GM21576 (cell line): ENCODE measurements around the gene PAX3.

ENCODE experiments used
- ATAC-seq: cut with Tn5 transposase; IDR thresholded peaks from one replicate; pipeline ENCODE4 v1.9.1; 2021; ENCODE audit warnings: mild to moderate bottlenecking, moderate library complexity; ENCODE audit not compliant: unreplicated experiment

Gene PAX3

DNA sequence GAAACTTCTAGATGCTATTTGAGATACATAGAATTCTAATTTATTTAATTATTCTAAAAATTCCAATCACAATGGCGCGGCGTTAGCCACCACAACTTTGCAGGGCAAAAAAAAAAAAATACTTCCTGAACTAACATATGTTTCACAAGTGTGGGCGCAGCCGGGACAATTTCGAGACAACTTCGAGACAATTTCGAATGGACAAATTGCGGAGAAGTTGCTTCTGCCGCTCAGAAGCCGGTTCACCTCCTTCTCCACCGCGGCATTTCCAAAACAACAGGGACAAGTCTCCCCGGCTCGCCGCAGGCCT lies 842 bp downstream of the PAX3 start:
- no peak for ATAC-seq

- no peak for ATAC-seq
Observed at GRCh38 chr2:222297600-222297935, 1.2 kb downstream of the PAX3 start.

- ATAC-seq = no peak
Observed at GRCh38 chr2:222296911-222297599, 1.7 kb downstream of the PAX3 start.

DNA sequence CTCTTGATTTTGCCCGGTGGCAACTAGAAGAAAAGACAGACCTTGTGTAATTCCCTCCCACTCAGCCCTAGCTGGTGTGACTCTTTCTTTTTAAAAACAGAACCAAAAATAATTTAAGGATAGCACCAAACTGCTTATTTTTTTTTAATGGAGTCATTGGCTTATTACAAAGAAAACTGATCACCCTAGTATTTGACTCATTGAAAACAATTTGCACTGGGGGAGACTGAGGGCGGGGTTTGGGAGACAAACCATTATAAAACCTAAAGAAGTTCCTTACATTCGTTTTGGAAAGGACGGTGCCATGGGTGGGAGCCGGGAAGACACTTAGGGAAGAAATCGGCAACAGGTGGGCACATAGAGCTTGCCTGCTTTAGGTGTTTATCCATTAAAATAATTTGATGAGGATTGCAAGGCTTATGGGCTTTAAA lies 2.5 kb downstream of the PAX3 start:
- ATAC-seq = no peak

- no peak for ATAC-seq
Observed at GRCh38 chr2:222295368-222296062, 3.3 kb downstream of the PAX3 start.

DNA sequence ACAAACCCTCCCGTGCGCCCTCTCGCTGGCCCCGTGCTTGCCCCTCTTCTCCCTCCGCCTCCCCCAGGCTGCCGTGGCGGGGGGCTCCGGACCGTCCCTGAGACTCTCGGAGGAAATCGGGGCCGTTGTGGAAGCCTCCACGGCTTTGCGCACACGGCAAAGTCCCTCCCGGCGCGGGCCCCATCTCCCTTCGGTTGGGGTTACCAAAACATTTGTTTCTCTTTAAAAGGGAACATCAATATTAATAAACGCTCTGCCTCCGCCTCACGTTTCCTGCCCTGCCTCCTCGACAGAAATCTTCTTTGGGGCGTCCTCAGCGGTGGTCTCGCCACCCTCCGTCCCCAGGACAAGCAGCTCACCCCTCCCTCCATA lies 3.8 kb downstream of the PAX3 start:
- ATAC-seq = no peak

DNA sequence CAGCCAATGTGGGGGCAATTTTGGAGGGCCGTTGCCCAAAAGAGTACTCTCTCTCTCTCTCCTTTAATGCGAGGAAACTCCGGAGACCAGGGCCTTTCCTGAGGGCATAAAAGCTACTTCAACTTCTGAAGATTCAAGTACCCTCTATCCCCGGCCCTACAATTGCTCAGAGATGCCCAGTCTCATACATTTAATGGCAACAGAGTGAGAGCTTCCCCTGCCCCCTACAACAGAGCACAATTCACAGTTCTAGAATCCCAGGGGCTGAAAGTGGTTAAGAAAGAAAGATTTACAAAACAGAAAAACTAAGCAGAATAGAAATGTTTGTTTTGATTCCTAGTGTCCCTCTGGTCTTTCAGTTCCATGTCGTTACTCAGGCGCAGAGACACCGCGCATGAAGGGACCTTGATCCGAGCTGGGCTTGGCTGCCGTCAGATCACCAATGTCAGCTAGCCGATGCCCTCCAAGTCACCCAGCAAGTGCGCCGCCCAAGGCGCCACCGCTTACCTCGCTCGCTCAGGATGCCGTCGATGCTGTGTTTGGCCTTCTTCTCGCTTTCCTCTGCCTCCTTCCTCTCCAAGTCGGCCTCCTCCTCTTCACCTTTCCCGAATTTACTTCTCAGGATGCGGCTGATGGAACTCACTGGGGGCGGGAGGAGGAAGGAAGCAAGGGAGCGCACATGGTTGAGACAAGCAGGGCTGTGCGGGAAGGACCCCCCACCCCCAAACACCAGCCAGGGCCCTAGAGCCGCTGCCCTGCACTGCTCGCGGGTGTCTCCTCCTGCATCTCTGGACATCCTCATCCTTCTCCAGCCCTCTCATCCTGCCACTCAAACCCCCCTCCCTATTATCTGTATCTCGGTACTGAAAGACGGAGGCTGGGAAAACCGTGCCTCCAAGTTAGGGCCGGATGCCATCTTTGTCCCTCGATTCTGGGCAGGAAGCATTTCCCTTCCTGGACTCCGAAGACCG lies 4.9 kb downstream of the PAX3 start:
- no peak for ATAC-seq

DNA sequence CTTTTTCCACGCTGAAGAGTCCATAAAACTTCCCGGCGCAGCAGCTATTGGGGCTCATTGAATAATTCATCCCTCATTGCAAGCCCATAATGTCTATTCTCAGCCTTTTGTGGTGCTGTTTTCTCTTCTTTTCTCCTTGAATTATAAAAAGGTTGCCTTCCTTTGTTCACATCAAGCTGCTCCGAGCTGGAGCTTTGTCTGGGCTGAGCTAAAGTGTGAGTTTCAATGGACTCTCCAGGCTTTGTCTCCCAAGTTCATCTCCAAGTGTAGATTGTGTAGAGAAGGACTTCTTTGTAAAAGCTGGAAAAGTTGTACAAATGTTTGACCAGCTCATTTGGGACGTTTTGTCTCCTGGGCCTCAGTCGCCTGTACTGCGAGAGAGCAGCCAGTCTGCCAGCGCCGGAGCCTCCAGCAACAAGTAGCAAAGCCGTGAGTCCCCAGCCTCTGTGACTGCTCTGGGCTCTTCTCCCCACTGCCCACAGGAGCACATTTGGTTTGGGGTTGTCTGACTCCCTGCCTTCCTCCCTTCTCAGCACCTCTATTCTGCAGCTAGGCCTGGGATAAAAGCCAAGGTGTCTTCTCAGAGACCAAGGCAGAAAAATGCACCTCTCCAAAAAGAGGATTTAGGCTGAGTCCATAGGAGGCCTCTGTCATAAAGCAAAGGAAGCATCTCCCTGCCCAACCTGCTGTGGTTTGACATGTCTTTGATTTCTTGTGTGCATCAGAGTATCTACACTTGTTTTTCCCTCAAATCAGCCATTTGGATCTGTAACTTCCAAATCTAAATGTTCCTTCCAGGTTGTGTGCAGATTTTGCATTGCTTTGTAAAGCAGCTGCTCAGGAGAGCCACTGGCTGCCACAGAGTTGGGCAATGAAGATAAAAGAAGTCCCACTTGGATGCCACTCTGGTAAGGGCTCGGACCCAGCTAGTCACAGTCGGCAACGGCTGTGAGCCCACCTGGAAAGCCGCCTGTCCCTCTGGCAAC lies 6.4 kb downstream of the PAX3 start:
- ATAC-seq = no peak

DNA sequence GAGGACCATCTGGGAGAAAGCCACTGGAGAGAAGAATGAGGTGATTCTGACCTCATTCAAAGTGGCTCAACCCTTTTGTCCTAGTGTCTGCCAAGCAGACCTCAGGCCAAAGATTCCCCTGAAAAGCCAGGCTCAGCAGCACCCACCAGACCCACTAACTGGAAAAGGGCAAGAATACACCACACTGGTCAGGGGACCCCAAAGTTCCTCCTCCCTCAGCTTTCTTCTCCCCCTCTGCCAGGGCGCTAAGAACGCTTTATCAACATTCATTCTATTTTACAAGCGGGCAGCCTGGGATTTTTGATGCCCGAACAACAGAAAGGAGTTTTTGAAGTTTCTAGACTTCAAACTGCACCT lies 7.3 kb downstream of the PAX3 start:
- ATAC-seq = no peak

DNA sequence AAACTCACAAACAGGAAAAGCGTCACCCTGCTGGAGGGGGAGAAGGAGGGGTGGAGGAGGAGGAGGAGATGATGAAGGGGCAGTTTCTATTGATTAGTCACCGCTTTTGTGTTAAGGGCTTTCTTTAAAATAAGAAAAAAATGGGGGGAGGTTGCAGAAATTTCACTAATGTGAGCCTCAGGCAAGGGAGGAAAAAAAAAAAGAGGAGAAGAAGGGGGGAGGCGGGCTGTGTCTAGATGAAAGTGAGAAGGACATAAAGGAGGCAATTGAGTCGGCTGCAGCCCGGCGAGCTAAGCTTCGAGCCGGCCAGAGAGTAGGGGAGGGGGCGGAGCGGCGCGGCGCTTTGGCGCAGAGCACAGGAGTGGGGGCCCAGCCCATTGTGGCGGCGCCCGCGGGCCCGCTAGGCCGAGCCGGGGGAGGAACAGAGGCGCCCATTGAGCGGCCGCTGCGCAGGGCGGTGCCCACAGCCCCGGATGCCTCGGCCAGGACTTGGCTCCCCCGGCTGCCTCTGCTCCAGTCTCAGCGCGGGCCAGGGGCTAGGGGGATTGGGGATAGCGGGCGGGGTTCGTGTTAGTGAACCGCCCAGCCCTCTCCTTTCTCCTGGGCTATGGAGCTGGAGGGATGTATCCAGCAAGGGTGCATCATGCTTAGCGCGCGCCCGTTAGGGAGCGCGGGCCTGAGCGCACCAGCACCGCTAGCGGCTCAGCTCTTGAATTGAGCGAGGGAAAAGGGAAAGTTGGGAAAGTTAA lies 7.9 kb downstream of the PAX3 start:
- ATAC-seq = no peak

- no peak for ATAC-seq
Observed at GRCh38 chr2:222290401-222290735, 8.4 kb downstream of the PAX3 start.

- no peak for ATAC-seq
Observed at GRCh38 chr2:222289278-222290160, 9.3 kb downstream of the PAX3 start.

- ATAC-seq = no peak
Observed at GRCh38 chr2:222288590-222289277, 10.1 kb downstream of the PAX3 start.

- ATAC-seq = no peak
Observed at GRCh38 chr2:222287862-222288479, 10.8 kb downstream of the PAX3 start.

DNA sequence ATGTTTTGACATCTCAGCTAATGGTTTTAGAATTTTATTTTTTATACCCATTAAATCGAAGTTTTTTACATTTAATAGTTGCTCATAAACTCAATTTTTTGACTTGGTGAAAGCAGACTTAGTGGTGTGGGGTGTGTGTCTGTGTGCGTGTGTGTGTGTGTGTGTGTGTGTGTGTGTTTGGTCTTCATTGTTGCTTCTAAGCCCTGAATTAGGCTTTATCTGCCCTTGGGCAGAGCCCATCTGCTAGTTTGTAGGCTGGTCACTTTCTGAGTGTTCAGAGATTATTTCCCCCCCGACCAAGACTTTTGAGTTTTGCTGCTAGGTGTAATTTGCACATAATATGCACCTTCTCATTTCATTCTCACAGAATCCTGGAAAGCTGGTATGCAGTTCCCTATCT lies 14.3 kb downstream of the PAX3 start:
- ATAC-seq = no peak

- no peak for ATAC-seq
Observed at GRCh38 chr2:222283634-222284033, 15.2 kb downstream of the PAX3 start.

DNA sequence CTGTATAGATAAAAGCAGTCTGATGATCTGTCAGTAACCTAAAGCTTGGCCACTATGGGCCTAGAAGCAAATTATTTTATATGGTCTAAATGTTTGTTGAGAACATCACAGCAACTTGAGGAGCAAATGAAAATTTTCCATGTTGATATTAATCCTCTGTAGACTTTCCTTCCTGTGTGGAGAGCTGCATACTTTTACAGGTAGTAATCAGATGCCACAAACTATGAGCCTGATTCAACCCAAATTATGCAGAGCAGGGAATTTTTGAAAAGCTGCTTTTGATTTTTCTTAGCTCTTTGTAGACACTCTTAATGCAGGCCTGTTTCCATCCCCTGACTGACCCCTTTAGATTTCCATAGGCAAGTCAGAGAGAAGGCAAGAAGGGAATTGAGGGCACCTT lies 17.3 kb downstream of the PAX3 start:
- ATAC-seq = no peak

GRCh38 chr2:222280795-222281194 lies 18.0 kb downstream of the PAX3 start:
- no peak for ATAC-seq
